D721Med (cell line): ENCODE data around the gene SLC11A1.

Experiments used
- DNase-seq: peaks from one replicate; pipeline ENCODE4 v3.0.0; 2011; ENCODE audit warnings: low spot score; ENCODE audit not compliant: insufficient read length
- FAIRE-seq: peaks from 2 replicates; lab custom pipeline; 2011; peaks lifted over from hg19 to GRCh38; lab: Jason Lieb, UNC
- TF ChIP-seq, protein P1 (sequence below): IDR thresholded peaks from 2 replicates; pipeline ENCODE4 v1.5.1; 2012; ENCODE audit warnings: mild to moderate bottlenecking, control low read depth; ENCODE audit not compliant: insufficient read depth; ENCODE audit errors: missing control alignments

SLC11A1 gene

GRCh38 chr2:218366621-218367414 lies 15.3 kb upstream of the SLC11A1 start:
- no peak for DNase-seq
- no peak for FAIRE-seq
- TF ChIP-seq, protein P1, sequence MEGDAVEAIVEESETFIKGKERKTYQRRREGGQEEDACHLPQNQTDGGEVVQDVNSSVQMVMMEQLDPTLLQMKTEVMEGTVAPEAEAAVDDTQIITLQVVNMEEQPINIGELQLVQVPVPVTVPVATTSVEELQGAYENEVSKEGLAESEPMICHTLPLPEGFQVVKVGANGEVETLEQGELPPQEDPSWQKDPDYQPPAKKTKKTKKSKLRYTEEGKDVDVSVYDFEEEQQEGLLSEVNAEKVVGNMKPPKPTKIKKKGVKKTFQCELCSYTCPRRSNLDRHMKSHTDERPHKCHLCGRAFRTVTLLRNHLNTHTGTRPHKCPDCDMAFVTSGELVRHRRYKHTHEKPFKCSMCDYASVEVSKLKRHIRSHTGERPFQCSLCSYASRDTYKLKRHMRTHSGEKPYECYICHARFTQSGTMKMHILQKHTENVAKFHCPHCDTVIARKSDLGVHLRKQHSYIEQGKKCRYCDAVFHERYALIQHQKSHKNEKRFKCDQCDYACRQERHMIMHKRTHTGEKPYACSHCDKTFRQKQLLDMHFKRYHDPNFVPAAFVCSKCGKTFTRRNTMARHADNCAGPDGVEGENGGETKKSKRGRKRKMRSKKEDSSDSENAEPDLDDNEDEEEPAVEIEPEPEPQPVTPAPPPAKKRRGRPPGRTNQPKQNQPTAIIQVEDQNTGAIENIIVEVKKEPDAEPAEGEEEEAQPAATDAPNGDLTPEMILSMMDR, result no peak

- TF ChIP-seq, protein P1, result no peak
- no peak for FAIRE-seq
- DNase-seq, result no peak
Observed at GRCh38 chr2:218367415-218368149, 14.5 kb upstream of the SLC11A1 start.

DNA sequence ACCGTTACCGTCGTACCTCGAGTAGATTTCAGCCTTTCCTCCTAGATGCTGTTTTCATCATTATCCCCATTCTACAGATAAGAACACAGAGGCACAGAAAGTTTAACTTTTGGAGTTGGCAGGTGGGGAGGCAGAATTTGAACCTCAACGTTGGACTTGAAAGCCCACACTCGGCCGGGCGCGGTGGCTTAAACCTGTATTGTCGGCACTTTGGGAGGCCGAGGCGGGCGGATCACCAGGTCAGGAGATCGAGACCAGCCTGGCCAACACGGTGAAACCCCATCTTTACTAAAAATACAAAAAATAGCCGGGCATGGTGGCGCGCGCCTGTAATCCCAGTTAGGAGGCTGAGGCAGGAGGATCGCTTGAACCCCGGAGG lies 13.9 kb upstream of the SLC11A1 start:
- DNase-seq (no peak), FAIRE-seq (no peak)
- TF ChIP-seq, protein P1, result no peak

DNA sequence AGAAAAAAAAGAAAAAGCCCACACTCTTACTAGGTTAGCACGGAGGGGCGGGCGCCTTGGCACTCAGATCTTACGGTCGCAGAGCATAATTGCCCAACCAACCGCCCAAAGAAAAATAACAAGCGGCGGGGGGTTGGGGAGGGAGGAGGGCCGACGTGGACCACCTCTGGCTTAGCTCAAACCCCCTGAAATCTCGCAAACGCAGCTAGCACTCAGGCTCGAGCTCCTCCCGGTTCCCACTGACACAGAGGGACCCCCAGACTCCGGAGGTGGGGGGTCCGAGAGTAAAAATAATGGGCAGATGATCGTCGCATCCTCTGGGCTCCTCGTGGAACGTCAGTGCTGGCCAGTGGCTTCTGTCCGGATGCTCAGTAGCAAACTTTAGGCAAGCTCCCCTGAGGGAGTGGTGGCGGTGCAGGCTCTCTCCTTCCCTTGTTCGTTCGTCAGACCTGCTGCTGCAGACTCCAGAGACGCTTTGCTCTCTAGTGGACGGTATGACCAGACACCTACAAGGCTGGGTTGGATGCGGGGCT lies 13.4 kb upstream of the SLC11A1 start:
- FAIRE-seq (no peak), DNase-seq (no peak)
- TF ChIP-seq, protein P1, result no peak

DNA sequence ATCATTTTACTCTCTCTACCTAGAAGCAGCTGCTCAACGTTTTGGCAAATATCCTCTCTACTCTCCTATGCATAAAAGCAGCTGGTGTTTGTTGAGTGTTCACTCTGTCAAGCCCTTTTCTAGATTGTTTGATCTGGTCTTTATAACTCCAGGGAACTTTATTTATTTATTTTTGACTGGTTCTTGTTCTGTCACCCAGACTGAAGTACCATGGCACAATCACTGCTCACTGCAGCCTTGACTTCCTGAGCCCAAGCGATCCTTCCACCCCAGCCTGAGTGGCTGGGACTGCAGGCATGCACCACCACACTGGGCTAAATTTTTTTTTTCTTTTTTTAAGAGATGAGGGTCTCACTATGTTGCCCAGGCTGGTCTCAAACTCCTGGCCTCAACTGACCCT lies 12.7 kb upstream of the SLC11A1 start:
- DNase-seq, result no peak
- no peak for FAIRE-seq
- TF ChIP-seq, protein P1, result no peak

GRCh38 chr2:218370410-218371063 lies 11.5 kb upstream of the SLC11A1 start:
- FAIRE-seq (no peak), DNase-seq (no peak)
- TF ChIP-seq, protein P1, result no peak
